ENCODE measurements around the gene CEP120.
A peak's percentile ranks its signal among the peaks of the same experiment; 100 is the strongest.
"Not testable (repeated sequence)": the region's sequence is repeated elsewhere in the genome, so short reads cannot be mapped to it uniquely, and the experiment has no call there.

CEP120 gene

GRCh38 chr5:123438244-123438643, 15.0 kb upstream of the CEP120 start:
- DNase-seq (ENCODE audit: low read depth): no peak
- no peak for TF ChIP-seq CTCF (conservative IDR thresholded peaks at IDR 0.05; ENCODE audit: low read depth, low read length)
- H3K4me3 ChIP-seq (ENCODE audit: low read length): no peak overlapping the region

- no peak overlapping the region for H3K4me3 ChIP-seq (ENCODE audit: low read length)
- no peak for DNase-seq (ENCODE audit: low read depth)
- TF ChIP-seq CTCF (conservative IDR thresholded peaks at IDR 0.05; ENCODE audit: low read depth, low read length): no peak
Observed at GRCh38 chr5:123436201-123436600, 13.0 kb upstream of the CEP120 start.

DNA sequence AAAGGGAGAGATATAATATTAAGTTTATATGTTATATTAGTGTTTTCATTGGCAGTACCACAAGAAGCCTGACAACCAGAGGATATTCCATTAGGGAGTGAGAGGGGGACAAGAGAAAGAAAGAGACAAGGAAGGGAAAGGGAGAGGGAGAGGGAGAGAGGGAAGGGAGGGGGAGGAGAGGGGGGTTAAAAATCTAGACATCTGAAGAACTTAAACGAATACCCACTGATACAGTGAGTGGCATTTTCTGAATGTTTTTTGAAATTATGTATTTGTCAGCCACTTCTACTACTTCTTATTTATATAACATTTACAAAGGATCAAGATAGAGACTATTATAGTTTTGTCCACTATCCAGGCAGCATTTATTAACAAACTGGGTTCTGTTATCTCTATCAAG, 11.6 kb upstream of the CEP120 start:
- no peak for TF ChIP-seq CTCF (conservative IDR thresholded peaks at IDR 0.05; ENCODE audit: low read depth, low read length)
- no peak for DNase-seq (ENCODE audit: low read depth)
- H3K4me3 ChIP-seq (ENCODE audit: low read length): no peak overlapping the region

DNA sequence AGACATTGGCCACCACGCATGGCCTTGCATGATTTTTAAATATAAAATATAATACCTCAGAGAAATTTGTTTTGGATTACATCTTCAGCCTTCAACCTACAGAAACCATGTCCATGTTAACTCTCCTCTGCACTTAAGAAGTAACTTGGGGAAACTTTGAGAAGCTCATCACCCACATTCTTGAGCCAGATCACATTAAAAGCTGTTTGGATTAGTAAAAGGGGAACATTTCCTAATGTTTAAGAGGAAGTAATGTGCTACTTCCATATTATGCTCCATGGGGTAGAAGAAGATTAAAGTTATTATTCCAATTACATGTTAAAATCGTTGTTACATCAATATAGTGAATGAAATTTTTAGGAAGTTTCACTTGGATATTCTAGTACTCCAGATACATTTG, 10.4 kb upstream of the CEP120 start:
- no peak for DNase-seq (ENCODE audit: low read depth)
- TF ChIP-seq CTCF (conservative IDR thresholded peaks at IDR 0.05; ENCODE audit: low read depth, low read length): no peak
- no peak overlapping the region for H3K4me3 ChIP-seq (ENCODE audit: low read length)

- not testable (repeated sequence) for DNase-seq (ENCODE audit: low read depth); H3K4me3 ChIP-seq (ENCODE audit: low read length)
Observed at GRCh38 chr5:123430441-123430840, 7.2 kb upstream of the CEP120 start.

DNA sequence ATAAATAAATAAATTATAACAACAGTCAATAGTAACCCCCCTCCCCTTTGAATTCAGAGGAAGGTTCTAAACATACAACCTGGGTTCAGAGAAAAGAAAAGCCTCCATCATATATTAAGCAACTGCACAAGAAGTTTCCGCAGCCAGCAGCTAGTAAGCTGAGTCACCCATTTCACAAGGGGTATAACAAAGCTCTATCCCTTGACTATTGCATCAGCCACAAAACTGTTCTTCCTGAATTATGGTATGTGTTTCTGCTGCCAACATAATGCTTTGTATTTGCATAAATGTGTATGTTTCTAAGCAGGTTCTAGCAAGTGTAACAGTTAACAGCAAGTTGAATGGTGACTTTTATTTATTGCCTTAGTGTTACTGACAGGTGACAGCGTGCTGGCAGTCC, 6.8 kb upstream of the CEP120 start:
- no peak overlapping the region for H3K4me3 ChIP-seq (ENCODE audit: low read length)
- DNase-seq (ENCODE audit: low read depth): peak; percentile 34
- TF ChIP-seq CTCF (conservative IDR thresholded peaks at IDR 0.05; ENCODE audit: low read depth, low read length): no peak

DNA sequence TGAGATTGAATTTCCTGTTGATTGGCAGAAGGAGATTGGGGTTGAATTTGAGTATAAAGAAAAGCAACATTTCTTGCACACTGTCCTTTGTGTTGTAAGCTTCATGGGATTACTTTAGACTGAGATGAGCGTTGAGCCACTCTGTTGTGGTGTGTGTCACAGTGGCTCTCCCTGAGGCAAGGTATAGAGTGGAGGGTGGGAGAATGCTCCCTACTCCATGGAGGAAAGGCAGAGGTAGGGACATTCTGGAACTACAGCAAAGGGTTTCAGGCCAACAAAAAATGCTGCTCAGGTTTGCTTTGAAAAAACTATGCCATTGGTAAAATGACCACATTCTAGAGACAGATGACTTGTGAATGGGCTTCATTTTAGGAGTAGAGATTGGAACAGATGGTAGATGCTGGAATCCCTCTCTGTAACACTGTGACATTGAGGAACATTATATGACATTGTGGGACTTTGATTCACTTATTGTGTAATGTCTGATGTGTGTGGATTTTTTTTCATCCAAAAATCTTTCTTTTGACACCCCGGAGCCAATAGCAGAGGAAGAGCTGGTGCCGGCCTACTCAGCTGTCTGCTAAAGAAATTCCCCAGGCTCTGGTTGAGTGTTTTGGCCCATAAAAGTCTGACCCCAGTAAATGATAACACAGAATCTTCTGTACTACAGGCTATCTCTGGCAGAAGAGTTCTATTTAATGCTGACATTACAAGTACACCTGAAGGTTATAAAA, 6.2 kb upstream of the CEP120 start:
- H3K4me3 ChIP-seq (ENCODE audit: low read length): no peak overlapping the region
- no peak for TF ChIP-seq CTCF (conservative IDR thresholded peaks at IDR 0.05; ENCODE audit: low read depth, low read length)
- DNase-seq (ENCODE audit: low read depth): no peak

Measured in retinal pigment epithelial cell (primary cell).